Activated effector memory CD4-positive, alpha-beta T cell treated with anti-CD3 and anti-CD28 coated beads, Interleukin-2, amount 50 U/mL, for 16 hours (primary cell): ENCODE data around the gene CA9.

Source experiments
- DNase-seq: peaks from one replicate; pipeline ENCODE4 v3.0.0-alpha.2; 2020

CA9 gene

DNA sequence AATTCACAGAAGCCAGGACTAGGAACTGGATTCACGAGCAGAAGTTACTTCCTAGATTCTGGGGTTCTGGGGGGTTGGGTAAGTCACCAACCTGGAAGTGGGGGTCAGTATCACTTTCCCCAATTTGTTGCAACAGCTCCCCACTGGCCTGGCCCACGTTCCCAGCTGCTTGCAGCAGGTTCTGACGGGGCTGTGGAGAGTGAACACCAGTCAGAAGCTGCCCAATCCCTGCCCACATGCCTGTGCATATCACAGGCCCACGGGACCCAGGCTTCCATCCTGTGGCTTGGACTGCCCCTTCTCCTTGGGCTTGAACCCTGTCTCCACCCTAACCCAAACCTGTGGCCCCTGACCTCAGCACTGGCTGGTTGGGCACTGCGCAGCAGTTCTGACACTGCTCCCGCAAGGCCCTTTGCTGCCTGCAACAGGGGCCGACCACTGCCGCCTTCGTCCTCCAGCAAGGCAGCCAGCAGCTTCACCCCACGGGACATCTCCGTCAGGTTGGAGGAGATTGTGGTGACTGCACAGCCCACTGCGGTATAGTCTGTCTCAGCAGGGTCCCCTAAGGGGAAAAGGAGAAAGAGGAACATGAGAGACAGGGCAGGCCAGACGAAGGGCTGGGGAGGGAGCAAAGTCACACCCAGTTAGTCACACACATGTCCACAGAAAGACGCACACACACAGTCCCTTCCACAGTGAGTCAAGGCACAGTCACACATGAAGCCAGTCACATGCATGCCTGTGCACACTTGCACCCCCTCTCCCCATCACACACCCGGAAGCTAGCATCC lies 45.2 kb downstream of the CA9 start:
- no peak for DNase-seq

DNA sequence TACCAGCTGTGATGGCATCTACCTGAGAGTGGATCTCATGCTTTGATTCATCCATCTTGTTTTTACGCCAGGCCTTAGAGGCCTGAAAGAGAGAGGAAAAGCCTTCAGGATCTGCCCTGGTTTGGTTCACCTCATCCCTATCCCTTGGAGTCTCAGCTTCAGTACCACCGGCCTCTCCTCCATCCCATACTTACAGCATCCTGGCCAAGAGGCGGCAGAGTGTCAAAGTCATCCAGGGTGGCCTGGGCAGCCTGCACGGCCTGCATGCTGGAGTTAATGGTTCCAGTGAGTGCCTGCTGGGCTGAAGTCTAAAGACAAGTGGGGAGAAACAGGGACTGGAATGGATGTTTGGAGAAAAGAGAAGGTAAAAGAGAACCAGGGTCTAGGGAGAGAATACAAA lies 45.8 kb downstream of the CA9 start:
- DNase-seq: no peak

DNA sequence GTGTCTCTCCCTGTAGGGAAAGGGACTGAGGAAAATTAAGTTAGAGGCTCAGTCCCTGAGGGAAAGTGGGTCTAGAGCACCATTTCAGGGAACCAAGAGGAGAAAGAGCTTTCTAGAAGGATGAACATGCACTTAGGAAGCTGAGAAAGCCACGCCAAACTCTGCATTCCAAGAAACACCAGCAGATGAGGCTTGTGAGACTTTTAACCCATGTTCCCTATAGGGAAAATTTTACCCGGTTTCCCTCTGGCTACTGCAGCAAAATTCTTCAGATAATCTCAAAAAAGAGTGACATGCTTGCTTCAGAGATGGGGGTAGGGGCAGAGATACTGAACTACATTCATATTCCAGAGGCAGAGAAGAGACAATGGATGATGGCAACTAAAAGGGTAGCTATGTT lies 49.7 kb downstream of the CA9 start:
- DNase-seq: no peak

DNA sequence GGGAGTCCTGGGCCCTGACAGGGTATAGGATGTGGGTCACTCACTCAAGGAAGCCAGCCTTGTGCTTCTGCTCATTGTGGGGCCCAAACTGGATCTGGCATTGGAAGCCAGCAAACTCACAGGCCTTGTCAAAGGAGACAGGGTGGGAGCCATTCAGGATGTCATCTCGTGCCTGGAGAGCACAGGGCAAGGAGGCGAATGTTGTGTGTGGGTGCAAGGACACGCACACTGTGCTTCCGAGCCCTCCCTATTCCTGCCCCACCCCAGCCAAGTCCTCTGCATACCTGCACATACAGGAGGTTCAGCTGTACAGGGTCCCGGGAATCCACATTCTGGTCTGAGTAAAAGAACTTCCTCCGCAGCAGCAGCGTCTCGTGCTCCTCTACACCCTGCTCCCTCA lies 50.2 kb downstream of the CA9 start:
- no peak for DNase-seq

DNA sequence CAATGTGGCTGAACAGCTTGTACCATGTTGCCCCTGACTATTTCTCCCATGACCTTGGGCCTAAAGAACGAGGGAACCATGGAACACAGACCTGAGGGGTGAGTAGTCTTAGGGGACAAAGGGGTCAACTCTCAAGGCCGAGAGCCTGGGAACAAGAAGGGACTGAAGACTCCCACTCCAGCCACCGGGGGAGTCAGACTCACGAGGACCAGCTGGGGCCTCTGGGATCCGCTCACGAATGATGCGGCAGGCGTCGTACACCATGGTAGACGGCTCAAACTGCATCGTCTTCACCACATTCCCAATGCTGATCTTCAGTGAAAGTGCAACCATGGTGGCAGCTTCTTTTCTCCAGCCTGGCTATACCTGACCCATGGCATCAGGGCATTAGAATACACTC lies 51.6 kb downstream of the CA9 start:
- DNase-seq: no peak

DNA sequence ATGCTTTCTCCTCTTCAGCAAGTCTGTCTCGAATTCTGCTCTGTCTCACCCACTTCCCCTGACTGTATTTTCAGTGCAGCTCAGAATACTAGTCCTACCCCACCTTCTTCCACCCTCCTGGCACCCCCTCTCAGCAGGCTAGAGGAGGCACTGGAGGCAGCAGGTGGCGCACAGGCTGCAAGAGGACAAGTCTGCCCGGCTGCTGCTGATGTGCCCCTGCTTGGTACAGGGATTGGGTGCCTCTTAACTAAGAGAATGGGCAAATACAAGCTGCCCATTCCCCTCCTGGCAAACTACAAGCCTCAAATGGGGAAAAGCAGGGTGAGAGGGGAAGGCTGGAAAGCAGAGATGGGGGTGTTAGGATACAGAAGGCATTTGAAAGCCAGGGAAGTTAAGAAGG lies 53.2 kb downstream of the CA9 start:
- DNase-seq: peak; percentile 68

DNA sequence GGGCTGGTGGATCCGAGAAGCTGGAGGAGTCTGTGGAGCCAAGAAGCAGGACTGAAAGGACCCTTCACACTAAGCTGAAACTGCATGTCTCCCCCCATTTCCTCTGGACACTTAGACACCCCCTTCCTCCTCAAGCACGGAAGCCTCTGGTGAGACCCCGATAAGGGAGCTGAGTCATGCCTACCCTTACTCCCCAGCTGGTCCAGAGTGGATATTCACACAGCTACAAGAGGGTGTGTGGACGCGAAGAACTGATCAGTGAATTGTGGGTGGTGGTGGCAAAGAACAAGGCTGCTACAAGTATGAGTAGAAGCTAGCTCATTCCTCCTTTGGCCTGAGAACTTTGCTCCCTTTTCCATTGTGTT lies 53.9 kb downstream of the CA9 start:
- DNase-seq: no peak

DNA sequence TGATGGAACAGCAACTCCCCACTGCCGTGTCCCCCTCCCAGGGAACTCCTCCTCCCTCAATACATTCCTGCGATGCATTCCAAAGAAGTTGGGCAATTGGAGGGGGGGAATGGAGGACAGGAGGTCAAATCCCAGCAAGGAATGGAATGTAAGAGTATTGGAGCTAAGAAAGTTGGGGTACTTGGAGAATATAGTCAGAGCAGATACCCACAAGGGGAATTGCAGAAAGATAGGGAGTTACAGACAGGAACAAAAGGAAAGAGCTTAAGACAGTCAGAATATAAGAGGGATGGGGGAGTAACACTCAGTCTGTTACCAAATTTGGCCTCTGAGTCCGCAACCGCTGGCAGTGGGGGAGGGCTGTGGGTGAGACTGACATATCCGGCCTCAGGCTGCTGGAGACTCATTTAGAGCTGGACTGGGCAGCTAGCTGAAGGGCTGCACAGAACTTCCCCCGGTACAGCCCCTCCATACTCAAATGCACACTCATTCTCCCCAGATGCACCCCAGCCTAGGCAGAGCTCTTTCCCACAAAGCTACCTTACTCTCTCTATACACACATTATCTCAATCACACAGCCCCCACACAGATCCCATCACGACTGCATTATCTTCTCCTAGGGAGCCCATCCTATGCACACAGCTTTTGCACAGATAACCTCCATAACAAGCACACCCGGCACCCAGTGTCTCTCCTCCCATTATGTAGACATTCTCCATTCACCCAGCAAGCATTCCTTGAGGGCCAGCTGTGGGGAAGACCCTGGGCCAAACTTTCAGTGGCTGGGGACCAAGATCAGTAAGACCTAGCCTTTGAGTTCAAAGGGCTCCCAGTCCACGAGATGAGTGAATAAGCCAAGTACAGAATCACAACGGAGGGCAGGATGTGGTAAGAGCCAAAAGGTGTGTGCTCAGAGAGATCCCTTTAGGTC lies 54.6 kb downstream of the CA9 start:
- DNase-seq: peak; percentile 75

DNA sequence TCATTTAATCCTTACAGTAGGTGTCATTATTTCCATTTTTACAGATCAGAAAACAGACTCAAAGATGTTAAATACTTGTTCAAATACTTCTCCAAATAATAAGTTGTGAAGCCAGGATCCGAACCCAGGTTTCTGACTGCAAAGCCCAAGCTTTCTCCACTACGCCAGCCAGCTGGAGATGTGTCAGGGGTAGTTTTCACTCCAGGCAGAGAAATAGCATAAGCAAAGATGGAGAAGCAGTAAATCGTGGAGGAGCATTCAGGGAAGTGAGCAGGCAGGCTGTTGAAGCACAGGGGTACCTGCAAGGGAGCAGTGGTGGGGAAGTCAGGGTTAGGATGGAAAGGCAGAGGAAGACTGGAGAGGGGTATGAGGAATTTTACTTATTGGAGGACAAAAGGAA lies 55.4 kb downstream of the CA9 start:
- DNase-seq: no peak

DNA sequence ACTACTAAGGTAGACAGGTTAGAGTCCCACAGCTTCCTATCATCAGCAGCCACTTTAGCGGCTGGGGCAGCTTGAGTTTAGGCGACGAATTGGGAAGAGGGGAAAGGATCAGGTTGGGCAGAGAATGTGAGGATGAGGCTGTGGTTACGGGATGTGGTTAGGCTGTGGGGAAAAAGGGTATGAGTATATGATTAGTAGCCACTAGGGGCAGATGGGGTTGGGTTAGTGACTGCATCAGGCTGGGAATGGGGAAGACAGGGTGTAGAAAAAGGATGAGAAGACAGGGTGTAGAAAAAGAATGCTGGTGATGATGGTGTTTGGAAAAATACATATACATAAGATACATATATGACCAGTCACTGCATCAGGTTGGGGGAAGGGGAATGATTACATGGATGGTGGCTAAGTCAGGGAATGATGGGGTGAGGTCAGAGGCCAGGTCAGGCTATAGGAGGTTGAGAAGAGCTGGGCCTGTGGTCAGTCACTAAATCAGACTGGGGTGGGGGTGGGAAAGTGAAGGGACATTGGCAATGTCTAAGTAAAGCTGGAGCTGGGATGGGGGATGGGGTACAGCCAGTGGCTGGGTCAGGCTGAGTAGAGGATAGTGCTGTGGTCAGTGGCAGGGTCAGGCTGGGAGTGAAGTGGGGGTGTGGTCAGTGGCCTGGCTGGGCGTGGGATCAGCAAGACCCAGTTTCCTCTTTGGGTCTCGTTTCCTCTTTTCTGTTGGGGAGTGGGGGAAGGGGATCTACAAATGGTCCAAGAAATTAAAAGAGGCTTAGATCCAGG lies 56.2 kb downstream of the CA9 start:
- DNase-seq: peak; percentile 65

DNA sequence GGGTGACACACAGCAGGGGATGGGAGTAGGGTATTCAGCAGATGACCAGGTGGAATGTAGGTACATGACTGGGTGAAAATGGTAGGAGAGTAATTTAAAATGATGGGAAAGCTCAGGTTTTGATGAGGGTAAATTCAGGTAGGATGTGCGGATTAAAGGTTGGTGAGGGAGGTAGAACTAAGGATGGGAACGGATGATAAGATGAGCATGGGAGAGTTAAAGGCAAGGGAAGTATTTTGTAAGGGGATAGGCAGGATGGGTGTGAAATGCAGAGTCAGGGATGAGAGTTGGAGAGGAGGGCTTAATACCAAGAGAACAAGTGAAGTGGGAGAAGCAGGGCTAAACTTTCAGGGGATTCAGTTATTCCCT lies 56.7 kb downstream of the CA9 start:
- DNase-seq: no peak
